Lung (tissue), 12 donors: Measurements from ENCODE around the gene FAM227B. TPM values are rescaled to one million over a fixed set of nuclear protein-coding genes. Genes with fewer than 3 reads are reported as not detected.

Experiments
- ATAC-seq: fragments of 200-7000 bp; cut with Tn5 transposase; one replicate; pipeline ENCODE4 v1.9.1; 2020; ENCODE audit warnings: moderate number of reproducible peaks; ENCODE audit not compliant: insufficient read depth, low FRiP score
- DNase-seq, 3 donors: peaks; one replicate each; pipeline ENCODE4 v3.0.0-alpha.2; 2013 to 2017
- H3K27ac ChIP-seq, 2 donors: one replicate each; pipeline ENCODE4 v1.5.1; 2013; ENCODE audit warnings: mild to moderate bottlenecking in 2 of 2, moderate library complexity in 2 of 2, control low read depth in 1 of 2, inconsistent platforms in 1 of 2, low read depth in 1 of 2, low read length in 1 of 2
- H3K27me3 ChIP-seq, 3 donors: one replicate each; pipeline ENCODE4 v1.5.1; 2013; ENCODE audit warnings: low read length in 2 of 3; ENCODE audit not compliant: control insufficient read depth in 3 of 3, insufficient read depth in 3 of 3
- H3K36me3 ChIP-seq, 4 donors: one replicate each; pipeline ENCODE4 v1.5.1; 2013; ENCODE audit warnings: low read length in 4 of 4, mild to moderate bottlenecking in 1 of 4, moderate library complexity in 1 of 4; ENCODE audit not compliant: control insufficient read depth in 4 of 4, insufficient read depth in 4 of 4
- H3K4me1 ChIP-seq, 5 donors: one replicate each; pipeline ENCODE4 v1.5.1; 2013; ENCODE audit warnings: low read length in 5 of 5, mild to moderate bottlenecking in 2 of 5, moderate library complexity in 1 of 5; ENCODE audit not compliant: control insufficient read depth in 5 of 5, insufficient read depth in 5 of 5
- H3K4me3 ChIP-seq: one replicate; pipeline ENCODE4 v1.5.1; 2013; ENCODE audit warnings: mild to moderate bottlenecking, control low read depth, moderate library complexity
- H3K9ac ChIP-seq, 2 donors: one replicate each; pipeline ENCODE4 v1.5.1; 2013; ENCODE audit warnings: low read length in 2 of 2, control low read depth in 1 of 2; ENCODE audit not compliant: insufficient read depth in 1 of 2
- H3K9me3 ChIP-seq, 4 donors: one replicate each; pipeline ENCODE4 v1.5.1; 2013; ENCODE audit warnings: low read length in 3 of 4, mild to moderate bottlenecking in 1 of 4, moderate library complexity in 1 of 4; ENCODE audit not compliant: control insufficient read depth in 4 of 4, insufficient read depth in 3 of 4
- CTCF ChIP-seq: IDR thresholded peaks from 2 replicates; pipeline ENCODE4 v1.5.1; 2012; ENCODE audit warnings: mild to moderate bottlenecking; ENCODE audit errors: control extremely low read depth, extremely low read depth
- WGBS, 2 donors: extraction: QIAGEN DNeasy Blood & Tissue Kit; methylation state at CpG; one replicate each; pipeline ENCODE4 v1.1.7; 2013; 5-methylcytosine and 5-hydroxymethylcytosine counted together
- polyA plus RNA-seq, 2 donors: library from polyadenylated mRNA; stranded (reverse); fragments of 200-250 nt; gene quantifications; one replicate each; pipeline ENCODE4 v1.2.1, GENCODE V29; 2013
- total RNA-seq, 2 donors: library from RNA; depleted of rRNA in 1 of 2; stranded (reverse); fragments of >200 nt in 1 of 2; gene quantifications; one replicate each; pipeline ENCODE4 v1.2.1, GENCODE V29; 2014 to 2021
- donor health status: control.
- donor health status: control.
- donor health status: Bipolar disorder and iron deficiency.
- donor health status: healthy.
- donor health status: DM: yes; HTN: yes; CAD: no.

Gene FAM227B
- total and polyA plus RNA-seq, 4 donors: 2.2 to 14.5 (median 4.7) TPM

GRCh38 chr15:49418811-49419210, 201.8 kb downstream of the FAM227B start:
- DNase-seq: no peak
- no peak for TF ChIP-seq CTCF
- peaks cover 0 to 13% (median 0%) of the 10 kb centered on the region in 5 donors for H3K4me1 ChIP-seq
- no peak overlapping the region for H3K27ac ChIP-seq
- 84 to 95% methylated on average over 1 of the region's 1 CpG for WGBS, 2 donors
- H3K27me3 ChIP-seq: no peaks in the 10 kb centered on the region
- no peak for ATAC-seq
- no peak overlapping the region for H3K4me3 ChIP-seq
- H3K9me3 ChIP-seq: no peaks in the 10 kb centered on the region
- no peak overlapping the region for H3K9ac ChIP-seq
- H3K36me3 ChIP-seq: no peaks in the 10 kb centered on the region

GRCh38 chr15:49415638-49416037, 205.0 kb downstream of the FAM227B start:
- no peak for TF ChIP-seq CTCF
- Histone ChIP-seq H3K27me3 (no peaks in the 10 kb centered on the region), H3K36me3 (no peaks in the 10 kb centered on the region), H3K4me3 (no peak overlapping the region), H3K9me3 (no peaks in the 10 kb centered on the region), H3K9ac (no peak overlapping the region), H3K4me1 (no peaks in the 10 kb centered on the region), H3K27ac (no peak overlapping the region)
- 85 to 86% methylated on average over 1 of the region's 1 CpG for WGBS, 2 donors
- DNase-seq: peak in 2 of 3 donors; percentile 54 to 73
- no peak for ATAC-seq

GRCh38 chr15:49415149-49415548, 205.5 kb downstream of the FAM227B start:
- Histone ChIP-seq H3K9ac (no peak overlapping the region), H3K36me3 (no peaks in the 10 kb centered on the region), H3K4me1 (peaks cover 0 to under 1% (median 0%) of the 10 kb centered on the region in 5 donors), H3K27ac (no peak overlapping the region), H3K27me3 (no peaks in the 10 kb centered on the region), H3K4me3 (no peak overlapping the region), H3K9me3 (no peaks in the 10 kb centered on the region)
- peak in 1 of 3 donors; percentile 12 for DNase-seq
- TF ChIP-seq CTCF: no peak
- no peak for ATAC-seq

DNA sequence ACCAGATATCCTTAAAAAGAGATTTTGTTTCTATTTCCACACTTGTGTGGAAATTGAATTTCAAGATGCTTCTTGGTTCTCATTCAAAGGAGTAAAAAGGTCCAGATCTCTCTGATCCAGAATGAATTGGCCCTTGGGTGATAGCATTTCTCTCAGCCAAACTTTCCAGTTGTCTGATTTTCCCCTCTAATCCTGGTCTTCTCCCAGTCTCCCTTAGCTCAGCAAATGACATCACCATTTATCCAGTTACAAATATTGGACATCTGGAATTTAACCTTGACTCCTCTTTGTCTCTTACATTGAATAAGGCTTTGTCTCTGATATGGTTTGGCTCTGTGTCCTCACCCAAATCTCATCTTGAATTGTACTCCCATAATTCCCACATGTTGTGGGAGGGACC, 207.8 kb downstream of the FAM227B start:
- ATAC-seq (no peak), DNase-seq (no peak)
- Histone ChIP-seq H3K36me3 (no peaks in the 10 kb centered on the region), H3K4me1 (peaks cover 0 to 8% (median 0%) of the 10 kb centered on the region in 5 donors), H3K27ac (no peak overlapping the region), H3K27me3 (no peaks in the 10 kb centered on the region), H3K4me3 (no peak overlapping the region), H3K9me3 (no peaks in the 10 kb centered on the region), H3K9ac (no peak overlapping the region)
- TF ChIP-seq CTCF: no peak
